GM21528 (cell line): ENCODE measurements around the gene ELL.

Source experiments
- ATAC-seq: cut with Tn5 transposase; IDR thresholded peaks from one replicate; pipeline ENCODE4 v1.9.1; 2021; ENCODE audit warnings: mild to moderate bottlenecking, moderate library complexity; ENCODE audit not compliant: unreplicated experiment, low FRiP score

The ELL gene

DNA sequence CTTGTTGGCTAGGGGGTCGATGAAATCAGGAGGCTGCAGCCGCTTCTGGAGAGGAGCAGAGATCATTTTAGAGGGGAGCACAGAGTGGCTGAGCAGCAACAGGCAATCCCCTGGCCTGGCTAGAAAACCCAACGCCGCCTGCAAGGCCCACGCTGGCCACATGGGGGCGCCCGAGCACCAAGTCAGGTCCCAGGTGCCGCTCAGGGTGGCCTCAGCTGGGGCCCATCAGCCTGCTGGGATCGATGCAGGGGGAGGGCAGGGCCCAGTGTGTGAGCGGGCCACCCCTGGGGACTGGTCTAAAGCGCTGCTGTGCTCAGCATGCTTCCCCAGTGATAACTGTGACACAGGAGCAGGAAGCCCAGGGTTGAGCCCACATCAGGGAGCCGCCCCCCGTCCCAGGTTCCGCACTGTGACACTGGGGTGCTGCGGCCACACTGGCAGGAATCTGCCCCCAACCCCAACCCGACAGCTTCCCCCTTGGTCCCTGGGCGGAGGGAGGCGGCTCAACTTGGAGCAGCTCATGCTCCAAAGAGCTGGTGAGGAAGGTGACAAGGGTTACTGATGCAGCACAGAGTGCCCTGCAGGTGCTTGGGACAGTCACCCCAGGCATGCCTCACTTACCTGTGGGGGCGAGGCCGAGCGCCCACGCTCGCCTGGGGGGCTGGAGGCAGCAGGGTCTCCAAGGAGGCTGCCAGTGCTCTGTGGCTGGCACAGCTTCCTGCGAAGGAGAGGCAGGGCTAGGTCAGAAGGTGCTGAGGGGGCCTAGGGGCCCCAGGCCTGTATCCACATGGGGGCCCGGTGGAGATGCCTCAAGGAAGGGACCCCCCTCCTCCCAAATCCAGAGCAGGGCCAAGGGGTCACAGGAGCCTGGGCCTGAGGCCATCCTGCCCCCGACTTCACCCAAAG lies 70.7 kb downstream of the ELL start:
- ATAC-seq, result no peak

DNA sequence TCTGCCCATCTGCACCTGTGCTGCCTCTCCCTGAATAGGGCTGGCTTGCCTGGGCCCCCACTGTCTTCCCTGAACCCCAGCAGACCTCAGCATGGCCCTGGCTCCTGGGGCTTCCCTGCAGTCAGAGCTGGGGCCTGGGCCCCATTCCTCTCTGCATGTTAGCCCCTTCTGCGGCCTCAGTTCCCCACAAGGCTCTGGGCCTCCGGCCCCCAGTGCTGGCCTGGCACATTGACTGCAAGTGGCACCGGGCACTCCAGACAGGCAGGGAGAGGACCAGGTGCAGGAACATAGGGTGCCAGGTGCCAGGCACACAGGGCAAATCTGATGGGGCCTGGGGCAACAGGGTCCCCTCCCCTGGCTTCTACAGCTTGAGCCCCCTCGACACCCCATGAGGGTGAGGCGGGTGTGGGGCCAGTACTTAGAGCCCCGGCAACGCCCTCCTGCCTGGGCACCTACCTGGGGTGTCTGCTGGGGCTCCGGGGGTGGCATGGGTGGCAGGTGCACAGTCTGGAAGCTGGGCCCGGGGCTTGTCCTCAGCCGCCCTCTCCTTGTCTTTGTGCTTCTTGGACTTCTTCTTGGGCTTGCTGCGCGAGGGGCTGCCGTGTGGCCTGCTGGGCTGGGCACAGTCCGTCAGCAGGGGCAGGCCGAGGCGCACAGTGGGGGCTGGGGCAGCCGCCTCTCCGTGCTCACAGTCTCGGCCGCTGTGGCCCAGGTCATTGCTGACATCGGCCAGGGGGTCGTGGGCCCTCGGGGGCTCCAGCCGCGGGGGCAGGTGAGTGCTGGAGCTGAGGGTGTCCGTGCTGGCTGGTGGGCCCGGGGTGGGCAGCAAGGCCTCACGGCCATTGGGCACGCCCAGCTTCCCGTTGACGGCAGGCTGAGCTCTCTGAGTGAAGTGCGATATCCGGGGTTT lies 71.6 kb downstream of the ELL start:
- ATAC-seq, result no peak

DNA sequence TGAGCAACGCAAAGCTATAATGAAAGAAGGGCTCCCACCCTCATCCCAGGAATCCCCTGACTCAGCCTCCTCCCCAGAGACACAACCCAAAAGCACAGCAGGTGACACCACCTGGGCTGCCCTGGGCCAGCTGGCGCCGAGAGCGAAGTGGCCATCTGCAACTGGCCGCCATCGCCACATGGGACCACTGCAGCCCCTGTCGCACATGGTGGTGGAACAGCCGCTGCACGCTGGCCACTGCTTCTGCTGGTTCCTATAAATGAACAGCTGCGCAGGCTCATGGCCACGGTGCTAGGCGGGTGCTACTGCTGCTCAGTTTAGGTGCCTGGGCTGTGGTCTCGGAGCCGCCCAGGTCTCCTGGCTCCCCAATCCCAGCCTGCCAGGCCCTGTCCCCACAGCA lies 72.3 kb downstream of the ELL start:
- no peak for ATAC-seq

- no peak for ATAC-seq
These were observed 75.0 kb downstream of the ELL start for GRCh38 chr19:18446811-18447359.

- ATAC-seq, result no peak
These were observed 75.6 kb downstream of the ELL start for GRCh38 chr19:18446145-18446810.

DNA sequence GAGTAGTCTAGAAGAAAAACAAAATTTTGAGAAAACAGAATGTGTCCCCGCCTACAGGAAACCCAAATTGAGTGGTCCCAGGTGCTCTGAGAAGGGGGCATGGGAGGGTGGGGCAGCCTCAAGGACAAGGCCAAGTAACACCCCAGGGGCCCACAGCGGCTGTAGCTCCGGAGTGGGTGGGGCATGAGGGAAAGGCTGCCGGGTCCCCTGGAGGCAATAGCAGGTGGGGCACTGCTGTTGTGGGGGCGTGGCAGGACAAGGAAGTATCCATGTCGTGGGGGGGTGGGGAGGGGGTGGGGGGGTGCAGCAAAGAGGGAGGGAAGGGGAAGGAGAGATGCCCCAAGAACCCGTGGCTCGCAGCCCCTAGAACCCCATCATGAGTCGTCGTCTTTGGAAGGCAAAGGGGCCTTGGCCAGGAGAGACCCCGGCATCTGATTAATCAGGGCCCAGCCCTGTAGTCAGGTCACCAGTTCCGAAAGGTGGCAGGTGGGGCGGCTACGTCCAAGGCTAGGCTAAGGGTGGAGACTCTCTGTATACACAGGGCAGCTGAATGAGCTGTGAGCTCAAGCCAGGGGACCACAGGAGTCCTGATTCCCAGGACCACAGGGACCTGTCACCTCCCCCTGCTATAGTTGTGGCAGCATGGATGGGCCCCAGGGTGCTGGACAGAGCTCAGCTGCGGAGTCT lies 76.5 kb downstream of the ELL start:
- ATAC-seq, result no peak

DNA sequence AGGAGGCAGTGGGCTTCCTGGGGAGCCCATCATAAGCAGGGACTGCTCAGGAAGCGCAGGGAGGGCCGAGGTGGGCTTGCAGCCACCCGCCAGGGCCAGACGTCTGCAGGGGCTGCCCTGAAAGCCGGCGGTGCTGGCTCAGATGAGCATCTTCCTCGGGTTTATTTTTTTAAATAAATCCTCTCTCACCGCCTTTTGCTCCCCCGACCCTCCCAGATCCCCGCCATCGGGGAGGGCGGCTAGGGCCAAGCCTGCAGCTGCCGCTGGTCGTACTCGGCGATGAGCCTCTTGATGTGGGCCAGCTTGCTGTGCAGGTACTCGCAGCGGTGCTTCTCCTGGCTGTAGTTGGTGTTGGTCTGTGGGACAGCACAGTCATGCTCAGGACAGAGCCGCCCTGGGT lies 77.4 kb downstream of the ELL start:
- no peak for ATAC-seq

DNA sequence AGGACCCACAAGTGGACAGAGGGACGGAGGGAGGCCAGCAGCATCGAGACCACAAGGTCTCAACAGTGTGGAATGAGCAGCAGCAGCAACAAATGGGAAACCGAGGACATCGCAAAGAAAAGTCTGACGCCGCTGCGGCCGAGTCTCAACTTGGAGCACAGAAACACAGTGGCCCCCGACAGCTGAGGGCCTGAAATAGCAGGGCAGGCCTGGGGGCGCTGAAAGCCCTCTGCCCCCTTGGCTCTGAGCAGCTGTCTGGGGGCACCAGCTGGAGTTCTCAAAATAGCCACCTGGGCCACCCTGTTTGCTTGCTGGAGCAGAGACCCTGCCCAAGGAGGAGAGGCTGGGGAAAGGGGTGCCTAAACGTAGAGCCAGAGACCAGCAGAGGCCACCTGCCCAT lies 78.0 kb downstream of the ELL start:
- ATAC-seq, result no peak

DNA sequence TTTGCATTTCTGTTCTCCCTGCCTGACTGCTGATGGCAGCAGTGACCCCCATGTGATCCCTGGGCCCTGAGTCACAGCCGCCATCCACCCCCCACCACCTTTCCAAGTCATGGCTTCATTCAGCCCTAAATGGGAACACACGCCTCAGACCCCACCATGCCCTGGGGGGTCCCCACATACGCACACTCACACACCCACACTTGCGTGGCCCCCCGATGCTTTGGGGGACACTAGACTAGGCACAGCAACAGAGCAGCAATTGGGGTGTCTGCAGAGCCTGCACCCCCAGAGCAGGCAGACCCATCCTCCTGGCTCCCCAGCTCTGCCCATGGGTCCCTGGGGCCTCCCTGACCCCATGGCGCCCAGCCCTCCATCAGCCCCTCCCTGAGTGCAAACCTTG lies 78.5 kb downstream of the ELL start:
- no peak for ATAC-seq

GRCh38 chr19:18442941-18443340 lies 78.9 kb downstream of the ELL start:
- no peak for ATAC-seq

GRCh38 chr19:18441804-18442788 lies 79.8 kb downstream of the ELL start:
- no peak for ATAC-seq

DNA sequence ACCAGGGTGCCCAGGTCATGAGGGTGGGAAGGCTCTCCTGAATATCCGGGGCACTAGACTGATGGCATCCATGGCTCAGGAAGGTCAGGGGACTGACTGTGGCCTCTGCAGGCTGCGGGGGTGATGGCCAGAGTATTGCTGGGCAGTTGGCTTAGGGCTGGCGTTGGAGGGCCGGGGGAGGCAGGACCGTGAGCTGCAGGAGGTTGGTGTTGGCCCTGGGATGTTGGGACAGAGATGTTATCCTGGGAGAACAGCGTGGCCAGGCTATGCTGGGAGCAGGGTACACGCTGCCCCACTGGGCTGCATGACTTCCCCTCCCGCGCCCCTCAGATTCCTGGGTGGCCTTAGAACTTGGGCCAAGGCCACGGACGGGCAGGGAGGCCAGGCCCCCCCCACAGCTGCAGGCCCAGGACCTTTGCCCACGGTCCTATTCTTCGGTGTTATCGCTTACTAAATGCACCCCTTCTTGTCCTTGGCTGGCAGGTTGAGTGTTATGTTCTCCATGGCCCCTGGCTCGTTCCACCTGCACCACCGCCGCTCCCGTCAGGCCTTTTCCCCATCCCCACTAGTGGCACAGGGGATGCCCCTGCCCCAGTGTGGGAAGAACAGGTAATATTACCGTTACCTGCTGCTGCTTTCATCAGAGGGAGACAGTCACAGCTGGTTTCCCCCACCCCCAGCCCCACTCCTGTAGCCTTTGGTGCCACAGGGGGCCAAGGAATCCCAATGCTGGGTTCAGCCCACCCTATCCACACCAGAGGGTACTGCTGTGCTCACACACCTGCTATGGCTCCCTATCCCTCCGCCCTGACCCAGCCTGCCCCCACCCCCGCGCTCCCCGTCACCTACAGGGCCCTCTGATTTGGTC lies 80.7 kb downstream of the ELL start:
- ATAC-seq, result no peak

- ATAC-seq, result no peak
These were observed 81.4 kb downstream of the ELL start for GRCh38 chr19:18440415-18440877.

GRCh38 chr19:18439910-18440237 lies 82.0 kb downstream of the ELL start:
- no peak for ATAC-seq

GRCh38 chr19:18439025-18439909 lies 82.6 kb downstream of the ELL start:
- no peak for ATAC-seq

DNA sequence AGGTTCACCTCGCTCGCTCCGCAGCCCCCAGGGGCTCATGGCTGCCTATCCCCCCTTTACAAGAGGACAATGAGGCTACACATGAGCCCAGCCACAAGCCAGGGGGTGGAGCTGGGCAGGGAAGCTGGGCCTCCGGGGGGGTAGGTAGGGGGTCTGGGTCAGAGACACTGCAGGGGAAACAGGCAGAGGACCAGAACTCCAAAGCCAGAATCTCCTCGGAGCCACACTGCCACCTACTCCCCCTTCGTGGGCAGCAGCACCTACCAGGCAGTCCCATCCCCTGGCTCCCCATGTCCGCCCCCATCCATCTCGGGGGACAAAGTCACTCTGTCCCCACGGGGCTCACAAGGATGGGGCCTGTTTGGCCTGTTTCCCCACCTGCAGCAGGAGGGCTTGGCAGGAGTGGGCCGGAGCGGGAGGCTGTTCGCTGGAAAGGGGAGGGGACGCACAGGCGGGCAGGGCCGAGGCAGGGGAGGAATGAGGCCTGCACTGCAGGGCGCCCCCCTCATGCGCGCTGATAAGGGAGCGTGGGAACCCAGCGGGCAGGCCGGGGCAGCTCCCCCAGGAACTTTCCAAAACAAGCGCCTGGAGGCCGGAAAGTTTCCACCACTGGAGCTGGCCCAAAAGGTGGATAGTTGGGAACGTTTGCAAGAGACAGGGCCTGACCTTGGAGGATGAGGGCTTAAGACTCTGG lies 83.4 kb downstream of the ELL start:
- no peak for ATAC-seq
